H1 (cell line): ENCODE data around the gene ANXA8L1. TPM values are rescaled to one million over a fixed set of nuclear protein-coding genes. Genes with fewer than 3 reads are reported as not detected.

Experiments
- CTCF ChIA-PET: fragments of 300-600 bp; sonication (Branson Sonifier 250); formaldehyde crosslinking; loops from one replicate; lab custom pipeline; 2021; ENCODE audit not compliant: partially characterized antibody; lab: Charles Lee
- POLR2A ChIA-PET: fragments of 300-600 bp; sonication (Branson Sonifier 250); formaldehyde crosslinking; loops from one replicate; lab custom pipeline; 2021; ENCODE audit warnings: inconsistent platforms; ENCODE audit not compliant: partially characterized antibody; lab: Charles Lee
- DNase-seq, 2 experiments: peaks; one replicate each; pipeline versions ENCODE4 v3.0.0 to v3.0.0-alpha.2; 2010 to 2022; ENCODE audit warnings: low spot score in 2 of 2, low read depth in 1 of 2, mixed read lengths in 1 of 2
- FAIRE-seq: peaks from 2 replicates; lab custom pipeline; 2011; peaks lifted over from hg19 to GRCh38; lab: Jason Lieb, UNC
- H2AFZ ChIP-seq: 2 replicates; pipeline ENCODE4 v1.8.1; 2012; ENCODE audit warnings: low read length, inconsistent platforms
- H2AK5ac ChIP-seq: 2 replicates; pipeline ENCODE4 v1.6.1; 2013; ENCODE audit warnings: low read depth, low read length
- H2BK120ac ChIP-seq: replicated peaks from 2 replicates; pipeline ENCODE3; 2013; ENCODE audit warnings: low read depth, low read length, inconsistent platforms
- H2BK12ac ChIP-seq: 2 replicates; pipeline ENCODE4 v1.6.1; 2013; ENCODE audit warnings: low read depth, low read length
- H2BK15ac ChIP-seq: 2 replicates; pipeline ENCODE4 v1.6.1; 2013; ENCODE audit warnings: low read length
- H2BK20ac ChIP-seq: 2 replicates; pipeline ENCODE4 v1.6.1; 2013; ENCODE audit warnings: low read length
- H2BK5ac ChIP-seq: 2 replicates; pipeline ENCODE4 v1.6.1; 2013; ENCODE audit warnings: low read depth, low read length
- H3K14ac ChIP-seq: 2 replicates; pipeline ENCODE4 v1.6.1; 2013; ENCODE audit warnings: inconsistent platforms; ENCODE audit not compliant: insufficient read length
- H3K18ac ChIP-seq: 2 replicates; pipeline ENCODE4 v1.6.1; 2013; ENCODE audit warnings: low read length; ENCODE audit errors: extremely low read depth
- H3K23ac ChIP-seq: 2 replicates; pipeline ENCODE4 v1.6.1; 2013; ENCODE audit warnings: inconsistent platforms; ENCODE audit not compliant: insufficient read length
- H3K23me2 ChIP-seq: 2 replicates; pipeline ENCODE4 v1.6.1; 2013; ENCODE audit warnings: low read depth, low read length
- H3K27ac ChIP-seq: 2 replicates; pipeline ENCODE4 v1.6.1; 2011; ENCODE audit warnings: low read depth, low read length, inconsistent platforms
- H3K27me3 ChIP-seq, 4 experiments: replicated peaks in 1 of 4; 1 replicate in 1 of 4; 2 replicates in 3 of 4; pipeline versions ENCODE4 v1.6.1 to v1.8.1; 2011 to 2013; ENCODE audit warnings: low read length in 3 of 4, mild to moderate bottlenecking in 3 of 4, inconsistent platforms in 2 of 4, mixed read lengths in 2 of 4, moderate library complexity in 1 of 4; ENCODE audit not compliant: control insufficient read depth in 3 of 4, insufficient read depth in 3 of 4; ENCODE audit errors: extremely low read depth in 1 of 4
- H3K36me3 ChIP-seq, 4 experiments: 2 replicates each; pipeline versions ENCODE4 v1.6.1 to v1.8.1; 2011 to 2013; ENCODE audit warnings: mild to moderate bottlenecking in 4 of 4, low read length in 3 of 4, moderate library complexity in 2 of 4, control low read depth in 1 of 4, inconsistent platforms in 1 of 4; ENCODE audit not compliant: insufficient read depth in 4 of 4, control insufficient read depth in 2 of 4
- H3K4ac ChIP-seq: replicated peaks from 2 replicates; pipeline ENCODE3; 2013; ENCODE audit warnings: low read length, low read depth, mixed read lengths, inconsistent platforms; ENCODE audit not compliant: insufficient read length
- H3K4me1 ChIP-seq, 4 experiments: replicated peaks in 1 of 4; 1 replicate in 1 of 4; 2 replicates in 3 of 4; pipeline versions ENCODE4 v1.6.1 to v1.8.1; 2011 to 2013; ENCODE audit warnings: low read length in 3 of 4, inconsistent platforms in 2 of 4, mixed read lengths in 1 of 4; ENCODE audit not compliant: insufficient read depth in 4 of 4, control insufficient read depth in 3 of 4
- H3K4me2 ChIP-seq, 2 experiments: 2 replicates each; pipeline versions ENCODE4 v1.6.1 to v1.8.1; 2011 to 2013; ENCODE audit warnings: low read depth in 2 of 2, low read length in 2 of 2, control low read depth in 1 of 2, inconsistent platforms in 1 of 2, mild to moderate bottlenecking in 1 of 2; ENCODE audit not compliant: insufficient read depth in 1 of 2
- H3K4me3 ChIP-seq, 4 experiments: fragments of 200-600, 300-600 bp in 1 of 4; sonication (generic), shearing (Covaris generic), sonication (Bioruptor Twin) in 1 of 4; 2 replicates each; pipeline versions ENCODE4 v1.5.1 to v1.8.1; 2011 to 2016; ENCODE audit warnings: low read length in 4 of 4, low read depth in 3 of 4, control low read depth in 2 of 4, inconsistent platforms in 2 of 4, mild to moderate bottlenecking in 2 of 4, mixed read lengths in 1 of 4, moderate library complexity in 1 of 4; ENCODE audit not compliant: insufficient read depth in 2 of 4; ENCODE audit errors: extremely low read depth in 1 of 4
- H3K56ac ChIP-seq: replicated peaks from 2 replicates; pipeline ENCODE3; 2013; ENCODE audit warnings: low read depth, mild to moderate bottlenecking, mixed read lengths, low read length, inconsistent platforms; ENCODE audit not compliant: insufficient read length
- H3K79me1 ChIP-seq: 2 replicates; pipeline ENCODE4 v1.6.1; 2013; ENCODE audit warnings: low read depth, low read length, control low read depth
- H3K79me2 ChIP-seq, 2 experiments: 2 replicates each; pipeline versions ENCODE4 v1.6.1 to v1.8.1; 2012 to 2013; ENCODE audit warnings: low read length in 2 of 2, mild to moderate bottlenecking in 2 of 2, inconsistent platforms in 1 of 2; ENCODE audit not compliant: insufficient read depth in 2 of 2, control insufficient read depth in 1 of 2
- H3K9ac ChIP-seq, 4 experiments: replicated peaks in 1 of 4; 1 replicate in 1 of 4; 2 replicates in 3 of 4; pipeline versions ENCODE4 v1.6.1 to v1.8.1; 2011 to 2013; ENCODE audit warnings: low read depth in 3 of 4, low read length in 3 of 4, control low read depth in 2 of 4, mild to moderate bottlenecking in 2 of 4, moderate library complexity in 2 of 4, inconsistent platforms in 1 of 4; ENCODE audit errors: extremely low read depth in 1 of 4
- H3K9me3 ChIP-seq, 2 experiments: 2 replicates each; pipeline versions ENCODE4 v1.6.1 to v1.8.1; 2012 to 2013; ENCODE audit warnings: mild to moderate bottlenecking in 2 of 2, moderate library complexity in 2 of 2, control low read depth in 1 of 2, inconsistent platforms in 1 of 2, low read depth in 1 of 2, low read length in 1 of 2, mixed read lengths in 1 of 2; ENCODE audit not compliant: insufficient read depth in 2 of 2
- H4K20me1 ChIP-seq, 2 experiments: replicated peaks in 1 of 2; 2 replicates each; pipeline versions ENCODE3 to v1.8.1; 2011 to 2013; ENCODE audit warnings: inconsistent platforms in 2 of 2, low read length in 2 of 2, mild to moderate bottlenecking in 1 of 2; ENCODE audit not compliant: insufficient read depth in 2 of 2, control insufficient read depth in 1 of 2
- H4K5ac ChIP-seq: 2 replicates; pipeline ENCODE4 v1.6.1; 2013; ENCODE audit warnings: low read length, low read depth, mixed read lengths, inconsistent platforms; ENCODE audit not compliant: insufficient read length
- H4K8ac ChIP-seq: 2 replicates; pipeline ENCODE4 v1.8.0; 2013; ENCODE audit warnings: mild to moderate bottlenecking, moderate library complexity, low read length, inconsistent platforms; ENCODE audit not compliant: insufficient read depth; ENCODE audit errors: extremely low read depth
- H4K91ac ChIP-seq: replicated peaks from 2 replicates; pipeline ENCODE3; 2013; ENCODE audit warnings: low read length, mixed read lengths, inconsistent platforms; ENCODE audit not compliant: insufficient read length
- CHD1 ChIP-seq: IDR thresholded peaks from 2 replicates; pipeline ENCODE4 v1.6.1; 2012; ENCODE audit warnings: low read depth, low read length, improper control_type of control experiment
- GTF2F1 ChIP-seq: IDR thresholded peaks from 2 replicates; pipeline ENCODE4 v1.6.1; 2012; ENCODE audit warnings: low read depth, low read length, improper control_type of control experiment, borderline replicate concordance
- HDAC2 ChIP-seq, 2 experiments: fragments of 300-600 bp in 1 of 2; sonication (generic) in 1 of 2; IDR thresholded peaks; 2 replicates each; pipeline ENCODE4 v1.6.1; 2011 to 2012; ENCODE audit warnings: low read depth in 2 of 2, low read length in 2 of 2, mild to moderate bottlenecking in 2 of 2, moderate library complexity in 2 of 2, borderline replicate concordance in 1 of 2, inconsistent platforms in 1 of 2
- JUND ChIP-seq: IDR thresholded peaks from 2 replicates; pipeline ENCODE4 v1.6.1; 2011; ENCODE audit warnings: mild to moderate bottlenecking, improper control_type of control experiment, low read length
- KDM4A ChIP-seq: IDR thresholded peaks from one replicate; pipeline ENCODE4 v1.7.1; 2012; ENCODE audit warnings: low read depth, mild to moderate bottlenecking, moderate library complexity, low read length, inconsistent platforms; ENCODE audit not compliant: severe bottlenecking
- NANOG ChIP-seq: IDR thresholded peaks from 2 replicates; pipeline ENCODE4 v1.6.1; 2011; ENCODE audit warnings: low read length, low read depth, mild to moderate bottlenecking, inconsistent platforms; ENCODE audit not compliant: insufficient read depth, poor library complexity, severe bottlenecking
- RAD21 ChIP-seq, 2 experiments: IDR thresholded peaks in 1 of 2; conservative IDR thresholded peaks in 1 of 2; 2 replicates each; pipeline ENCODE4 v1.6.1; 2011; ENCODE audit warnings: low read depth in 2 of 2, low read length in 2 of 2, improper control_type of control experiment in 1 of 2, inconsistent platforms in 1 of 2, mild to moderate bottlenecking in 1 of 2, moderate library complexity in 1 of 2
- RBBP5 ChIP-seq: IDR thresholded peaks from 2 replicates; pipeline ENCODE4 v1.7.1; 2012; ENCODE audit warnings: low read depth, mild to moderate bottlenecking, inconsistent platforms, low read length, moderate library complexity, borderline replicate concordance
- RFX5 ChIP-seq: IDR thresholded peaks from 2 replicates; pipeline ENCODE4 v1.6.1; 2011; ENCODE audit warnings: low read depth, low read length, improper control_type of control experiment, borderline replicate concordance
- RXRA ChIP-seq: IDR thresholded peaks from 2 replicates; pipeline ENCODE4 v1.6.1; 2011; ENCODE audit warnings: low read depth, mild to moderate bottlenecking, low read length, moderate library complexity; ENCODE audit not compliant: insufficient read depth
- SP4 ChIP-seq: IDR thresholded peaks from 2 replicates; pipeline ENCODE4 v1.6.1; 2012; ENCODE audit warnings: low read length, inconsistent platforms
- SUZ12 ChIP-seq: fragments of 200-600 bp; sonication (generic); IDR thresholded peaks from 2 replicates; pipeline ENCODE4 v1.6.1; 2012; ENCODE audit warnings: mild to moderate bottlenecking, inconsistent platforms, low read length, moderate library complexity, mixed read lengths
- TAF1 ChIP-seq: IDR thresholded peaks from 2 replicates; pipeline ENCODE4 v1.6.1; 2011; ENCODE audit warnings: mild to moderate bottlenecking, low read depth, low read length
- TAF7 ChIP-seq: optimal IDR thresholded peaks from 2 replicates; pipeline ENCODE3; 2011; ENCODE audit warnings: low read depth, mild to moderate bottlenecking, inconsistent platforms, low read length, moderate library complexity, borderline replicate concordance
- whole genome bisulfite sequencing, 2 experiments: shearing (Covaris generic) in 1 of 2; methylation state at CpG; one replicate each; pipeline versions ENCODE4 v1.1.6 to v1.1.7; 2013 to 2015; ENCODE audit warnings: low lambda C conversion rate in 2 of 2, mixed read lengths in 2 of 2, inconsistent platforms in 1 of 2, low coverage in 1 of 2, missing lambda C conversion rate in 1 of 2; ENCODE audit not compliant: insufficient replicate concordance in 2 of 2, insufficient coverage in 1 of 2, insufficient read length in 1 of 2; ENCODE audit errors: extremely low coverage in 1 of 2, missing lambda C conversion rate in 1 of 2; 5-methylcytosine and 5-hydroxymethylcytosine counted together
- polyA plus RNA-seq, 7 experiments: library from polyadenylated mRNA; depleted of rRNA in 3 of 7; stranded (reverse) in 5 of 7; unstranded in 2 of 7; fragments of >200 nt in 5 of 7; fragments of 200-250 nt in 2 of 7; gene quantifications; 1 replicate in 5 of 7; 2 replicates in 1 of 7; 4 replicates in 1 of 7; pipeline versions ENCODE4 v1.2.1 to v1.2.3, GENCODE V29; 2011 to 2013; ENCODE audit warnings: missing spikeins in 2 of 7, mixed read lengths in 2 of 7
- total RNA-seq: library from RNA; stranded (reverse); fragmentation: NEBNext Ultra II Directional; extraction: Animal tissue kit (Norgen Biotek cat#: 25700); gene quantifications from 2 replicates; pipeline ENCODE4 v1.2.1, GENCODE V29; 2021

Gene ANXA8L1
- total and polyA plus RNA-seq, 2 of the 8 experiments (the other 6 are each of a cell fraction or from before 2014, with no cell fraction given): not detected

- no peaks in the 10 kb centered on the region for H3K27me3 ChIP-seq
- H3K4ac ChIP-seq: no peak overlapping the region
- H2BK12ac ChIP-seq: no peak overlapping the region
- H2BK5ac ChIP-seq: no peak overlapping the region
- no peaks in the 10 kb centered on the region for H3K36me3 ChIP-seq
- H2BK20ac ChIP-seq: no peak overlapping the region
- no peaks in the 10 kb centered on the region for H4K20me1 ChIP-seq
- no peak overlapping the region for H2BK120ac ChIP-seq
- no peak overlapping the region for H3K23ac ChIP-seq
- H3K14ac ChIP-seq: no peak overlapping the region
- H3K4me3 ChIP-seq: no peak overlapping the region
- DNase-seq (no peak), FAIRE-seq (no peak)
- no peak overlapping the region for H3K9ac ChIP-seq
- 88% methylated on average over 3 of the region's 3 CpGs; no CpG with 5 or more reads in 1 of the 2 experiments for WGBS, 2 experiments
- no peaks in the 10 kb centered on the region for H3K9me3 ChIP-seq
- H3K56ac ChIP-seq: no peak overlapping the region
- POLR2A ChIA-PET: interaction anchor here (0.7 kb wide), 1 partner anchor 214 kb away, joined by 3 read pairs; no protein-coding TSS in a partner anchor
- H3K18ac ChIP-seq: no peak overlapping the region
- H3K23me2 ChIP-seq: no peaks in the 10 kb centered on the region
- no peak overlapping the region for H2BK15ac ChIP-seq
- H3K4me2 ChIP-seq: no peak overlapping the region
- H3K79me2 ChIP-seq: no peaks in the 10 kb centered on the region
- no peak overlapping the region for H3K27ac ChIP-seq
- H4K91ac ChIP-seq: no peak overlapping the region
- H2AFZ ChIP-seq: no peak overlapping the region
- no peak overlapping the region for H4K8ac ChIP-seq
- H4K5ac ChIP-seq: no peak overlapping the region
- peaks cover 0 to 9% (median 7%) of the 10 kb centered on the region in 4 experiments; a peak in 5 of 7 replicates for H3K4me1 ChIP-seq
- CTCF ChIA-PET: interaction anchor here (1.4 to 2.8 kb wide), 3 partner anchors 43 to 214 kb away, joined by 3 to 11 read pairs (median 4); no protein-coding TSS in a partner anchor
- no peaks in the 10 kb centered on the region for H3K79me1 ChIP-seq
- H2AK5ac ChIP-seq: no peak overlapping the region
- TF ChIP-seq RBBP5 (no peak), RFX5 (no peak), RXRA (no peak), TAF1 (no peak), SP4 (no peak), TAF7 (no peak), JUND (no peak), KDM4A (no peak), SUZ12 (no peak), NANOG (no peak), GTF2F1 (no peak), CHD1 (no peak), RAD21 (IDR thresholded peaks at IDR 0.05 in 1 of 2, conservative IDR thresholded peaks at IDR 0.05 in 1 of 2; ENCODE audit: low read depth in 2 of 2, low read length in 2 of 2) (no peak), HDAC2 (IDR thresholded peaks at IDR 0.05; ENCODE audit: borderline replicate concordance in 1 of 2, low read depth in 2 of 2, low read length in 2 of 2) (no peak)
Observed at GRCh38 chr10:46330894-46331293, 44.7 kb upstream of the ANXA8L1 start.
